SK-N-SH (cell line): Measurements from ENCODE around the gene COP1.

Source experiments
- CTCF ChIP-seq: fragments of 200-600 bp; sonication (generic); IDR thresholded peaks from 2 replicates; pipeline ENCODE4 v1.6.1; 2017; ENCODE audit warnings: antibody characterized with exemption, mild to moderate bottlenecking, moderate library complexity
- EP300 ChIP-seq, 2 experiments: IDR thresholded peaks; 2 replicates each; pipeline versions ENCODE4 v1.4.0 to v1.6.1; 2012; ENCODE audit warnings: borderline replicate concordance in 1 of 2, low read depth in 1 of 2, low read length in 1 of 2
- EZH2phosphoT487 ChIP-seq: fragments of 200-600 bp; sonication (generic); IDR thresholded peaks from 2 replicates; pipeline ENCODE4 v1.6.1; 2017; ENCODE audit warnings: low read depth, mixed run types, mild to moderate bottlenecking, antibody characterized with exemption, moderate library complexity, borderline replicate concordance
- FOXJ3 ChIP-seq: sonication (generic); formaldehyde crosslinking; IDR thresholded peaks from 2 replicates; pipeline ENCODE4 v1.5.1; 2020; ENCODE audit warnings: mild to moderate bottlenecking, missing genetic modification reagents
- NFIC ChIP-seq: IDR thresholded peaks from 2 replicates; pipeline ENCODE4 v1.4.0; 2012; ENCODE audit warnings: borderline replicate concordance
- POLR2AphosphoS5 ChIP-seq: IDR thresholded peaks from 2 replicates; pipeline ENCODE4 v1.6.1; 2012; ENCODE audit warnings: low read depth, low read length
- RCOR1 ChIP-seq: fragments of 150-350 bp; IDR thresholded peaks from 2 replicates; pipeline ENCODE4 v1.6.1; 2017; ENCODE audit warnings: antibody characterized with exemption, low read length
- TAF1 ChIP-seq: IDR thresholded peaks from 2 replicates; pipeline ENCODE4 v1.6.1; 2012; ENCODE audit warnings: low read depth, mild to moderate bottlenecking, low read length, moderate library complexity, borderline replicate concordance
- TCF12 ChIP-seq: IDR thresholded peaks from 2 replicates; pipeline ENCODE4 v1.4.0; 2012
- TEAD4 ChIP-seq: IDR thresholded peaks from 2 replicates; pipeline ENCODE4 v1.4.0; 2012; ENCODE audit warnings: mild to moderate bottlenecking, borderline replicate concordance; ENCODE audit not compliant: insufficient read depth
- YY1 ChIP-seq: IDR thresholded peaks from 2 replicates; pipeline ENCODE4 v1.4.0; 2012; ENCODE audit warnings: low read depth, mild to moderate bottlenecking
- TF ChIP-seq, protein P1 (sequence below): IDR thresholded peaks from 2 replicates; pipeline ENCODE4 v1.6.1; 2012; ENCODE audit warnings: mild to moderate bottlenecking, low read depth, low read length, moderate library complexity

GRCh38 chr1:176068256-176068655, 138.8 kb downstream of the COP1 start:
- TF ChIP-seq YY1 (no peak), EP300 (IDR thresholded peaks at IDR 0.05; ENCODE audit: borderline replicate concordance in 1 of 2, low read depth in 1 of 2, low read length in 1 of 2) (no peak), FOXJ3 (CRISPR knock-in tag) (no peak), CTCF (no peak), TCF12 (no peak), TAF1 (no peak), TEAD4 (no peak), EZH2phosphoT487 (no peak), NFIC (no peak), POLR2AphosphoS5 (no peak), RCOR1 (no peak)
- TF ChIP-seq, protein P1, sequence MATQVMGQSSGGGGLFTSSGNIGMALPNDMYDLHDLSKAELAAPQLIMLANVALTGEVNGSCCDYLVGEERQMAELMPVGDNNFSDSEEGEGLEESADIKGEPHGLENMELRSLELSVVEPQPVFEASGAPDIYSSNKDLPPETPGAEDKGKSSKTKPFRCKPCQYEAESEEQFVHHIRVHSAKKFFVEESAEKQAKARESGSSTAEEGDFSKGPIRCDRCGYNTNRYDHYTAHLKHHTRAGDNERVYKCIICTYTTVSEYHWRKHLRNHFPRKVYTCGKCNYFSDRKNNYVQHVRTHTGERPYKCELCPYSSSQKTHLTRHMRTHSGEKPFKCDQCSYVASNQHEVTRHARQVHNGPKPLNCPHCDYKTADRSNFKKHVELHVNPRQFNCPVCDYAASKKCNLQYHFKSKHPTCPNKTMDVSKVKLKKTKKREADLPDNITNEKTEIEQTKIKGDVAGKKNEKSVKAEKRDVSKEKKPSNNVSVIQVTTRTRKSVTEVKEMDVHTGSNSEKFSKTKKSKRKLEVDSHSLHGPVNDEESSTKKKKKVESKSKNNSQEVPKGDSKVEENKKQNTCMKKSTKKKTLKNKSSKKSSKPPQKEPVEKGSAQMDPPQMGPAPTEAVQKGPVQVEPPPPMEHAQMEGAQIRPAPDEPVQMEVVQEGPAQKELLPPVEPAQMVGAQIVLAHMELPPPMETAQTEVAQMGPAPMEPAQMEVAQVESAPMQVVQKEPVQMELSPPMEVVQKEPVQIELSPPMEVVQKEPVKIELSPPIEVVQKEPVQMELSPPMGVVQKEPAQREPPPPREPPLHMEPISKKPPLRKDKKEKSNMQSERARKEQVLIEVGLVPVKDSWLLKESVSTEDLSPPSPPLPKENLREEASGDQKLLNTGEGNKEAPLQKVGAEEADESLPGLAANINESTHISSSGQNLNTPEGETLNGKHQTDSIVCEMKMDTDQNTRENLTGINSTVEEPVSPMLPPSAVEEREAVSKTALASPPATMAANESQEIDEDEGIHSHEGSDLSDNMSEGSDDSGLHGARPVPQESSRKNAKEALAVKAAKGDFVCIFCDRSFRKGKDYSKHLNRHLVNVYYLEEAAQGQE = no peak
